ENCODE data around the gene IPO5.
"Not testable (repeated sequence)": the region's sequence is repeated elsewhere in the genome, so short reads cannot be mapped to it uniquely, and the experiment has no call there.

The IPO5 gene

DNA sequence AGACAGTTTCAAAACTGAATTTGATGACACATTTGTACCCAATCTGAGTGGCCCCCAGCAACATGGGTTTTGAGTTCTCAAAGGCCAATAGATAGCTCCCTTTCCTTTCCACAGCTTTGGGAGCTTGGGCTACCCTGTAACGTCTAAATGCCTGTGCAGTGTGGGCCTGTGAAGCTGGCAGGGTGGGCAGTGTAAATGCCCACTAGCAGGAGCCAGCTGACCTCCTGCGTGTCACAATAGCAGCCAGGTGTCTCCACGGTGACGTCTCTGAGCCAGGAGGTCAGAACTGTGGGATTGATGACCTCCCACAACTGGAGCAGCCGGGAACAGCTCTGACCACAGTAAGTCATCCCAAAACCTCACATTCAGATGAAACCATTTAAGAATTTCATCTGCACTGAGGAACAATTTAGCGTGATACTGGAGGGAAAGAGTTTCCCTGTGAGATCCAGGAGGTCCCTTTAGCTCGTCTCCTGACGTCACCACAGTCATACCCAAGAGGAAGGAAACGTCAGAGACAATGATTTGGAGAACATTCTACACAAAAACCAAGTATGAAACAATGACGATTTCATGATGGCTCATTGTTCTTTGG is at the start of gene IPO5:
IPO5 (plus strand) TSS at position 300 of the 595 bp plus-strand sequence. CDS start 23,022 bp downstream, outside the sequence.
- no peak for DNase-seq

DNA sequence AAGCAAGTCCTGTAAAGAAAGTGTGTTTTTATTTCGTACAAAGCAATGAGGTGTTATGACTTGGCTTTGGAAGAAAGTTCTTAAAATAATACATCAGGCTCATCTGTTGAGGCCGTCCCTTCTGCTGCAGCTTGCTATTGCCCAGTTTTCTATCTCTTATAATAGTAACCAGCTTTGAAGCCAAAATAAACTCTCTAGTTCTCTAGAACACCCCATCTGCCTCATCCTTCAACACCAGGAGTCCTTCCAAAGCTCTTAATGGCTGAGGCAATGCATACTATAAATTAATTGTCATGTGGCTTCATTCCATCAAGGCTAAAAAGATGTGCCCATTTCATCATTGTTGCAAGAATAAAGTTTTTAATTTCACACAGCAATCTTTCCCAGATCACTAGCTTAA is 49.4 kb upstream of the IPO5 start:
- no peak for DNase-seq

DNA sequence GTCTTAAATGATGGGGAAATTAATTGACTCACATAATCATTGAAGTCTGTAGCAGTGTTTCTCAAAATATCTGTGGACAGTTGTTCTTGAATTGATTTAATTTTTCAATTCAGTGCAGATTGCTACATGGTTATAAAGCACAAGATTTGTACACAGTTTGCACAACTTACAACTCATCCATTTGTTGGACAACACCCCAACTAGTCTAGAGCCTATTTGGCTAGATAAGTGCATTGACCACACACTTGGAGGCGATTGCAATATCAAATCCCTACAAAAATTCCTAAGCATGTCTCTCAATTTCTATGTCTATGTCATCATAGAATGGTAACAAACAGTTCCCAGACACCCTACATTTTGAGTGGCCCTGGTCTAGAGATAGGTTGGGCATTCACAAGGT is 48.0 kb upstream of the IPO5 start:
- DNase-seq, result no peak

- no peak for DNase-seq
These were observed 42.0 kb upstream of the IPO5 start for GRCh38 chr13:97911311-97912138.

GRCh38 chr13:97912139-97912535 is 41.3 kb upstream of the IPO5 start:
- DNase-seq, result no peak

DNA sequence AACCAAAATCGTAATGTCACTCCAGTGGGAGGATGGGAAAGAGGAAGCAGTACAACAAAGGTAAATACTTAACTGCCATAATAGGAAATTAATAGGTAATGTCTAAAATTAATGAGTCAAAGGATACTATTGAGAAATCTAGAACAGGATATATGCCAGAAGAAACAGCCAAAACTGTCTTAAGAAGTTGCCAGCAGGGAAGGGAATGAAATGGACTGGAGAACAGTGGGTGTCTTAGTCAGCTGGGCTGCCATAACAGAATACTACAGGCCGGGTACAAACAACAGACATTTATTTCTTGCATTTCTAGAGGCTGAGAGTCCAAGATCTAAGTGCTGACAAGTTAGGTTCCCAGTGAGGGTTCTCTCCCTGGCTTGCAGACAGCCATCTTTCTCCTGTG is 40.3 kb upstream of the IPO5 start:
- DNase-seq, result no peak

DNA sequence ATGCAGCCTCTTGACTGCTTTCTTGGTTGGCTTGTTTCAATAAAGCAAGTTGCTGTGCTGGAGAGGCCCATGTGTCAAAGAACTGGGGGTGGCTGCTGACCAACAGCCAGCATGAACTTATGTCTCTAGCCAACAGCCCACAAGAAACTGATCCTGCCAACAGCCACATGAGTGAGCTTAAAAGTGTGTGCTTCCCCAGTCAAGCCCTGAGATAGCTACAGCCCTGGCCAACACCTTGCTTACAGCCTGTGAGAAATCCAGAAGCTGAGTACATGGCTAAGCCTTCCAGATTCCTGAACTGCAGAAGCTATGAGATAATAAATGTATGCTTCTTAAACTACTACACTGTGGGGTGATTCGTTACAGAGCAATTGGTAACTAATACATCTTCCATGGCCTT is 38.9 kb upstream of the IPO5 start:
- DNase-seq, result no peak

GRCh38 chr13:97921176-97921816 is 32.2 kb upstream of the IPO5 start:
- DNase-seq, result no peak

DNA sequence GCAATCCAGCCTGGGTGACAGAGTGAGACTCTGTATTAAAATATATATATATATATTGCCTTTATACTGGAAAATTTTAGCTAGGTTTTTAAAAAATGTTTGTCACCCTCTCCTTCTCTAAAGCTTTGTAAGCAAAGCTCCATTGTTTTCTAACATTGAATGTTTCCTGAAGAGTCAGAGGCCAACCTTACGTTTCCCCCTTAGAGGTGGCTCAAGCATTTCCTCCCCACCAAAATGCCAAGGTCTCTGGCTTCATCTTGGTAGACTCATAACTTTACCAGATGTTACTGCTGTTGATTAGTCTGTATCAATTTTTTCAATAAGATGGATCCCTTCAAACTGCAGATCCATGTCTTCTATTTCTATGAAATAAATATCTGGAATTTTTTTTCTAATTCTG is 25.2 kb upstream of the IPO5 start:
- DNase-seq, result no peak

- DNase-seq, result no peak
These were observed 21.4 kb upstream of the IPO5 start for GRCh38 chr13:97932036-97932435.

GRCh38 chr13:97932647-97933046 is 20.8 kb upstream of the IPO5 start:
- no peak for DNase-seq

GRCh38 chr13:97933776-97934175 is 19.7 kb upstream of the IPO5 start:
- DNase-seq, result no peak

DNA sequence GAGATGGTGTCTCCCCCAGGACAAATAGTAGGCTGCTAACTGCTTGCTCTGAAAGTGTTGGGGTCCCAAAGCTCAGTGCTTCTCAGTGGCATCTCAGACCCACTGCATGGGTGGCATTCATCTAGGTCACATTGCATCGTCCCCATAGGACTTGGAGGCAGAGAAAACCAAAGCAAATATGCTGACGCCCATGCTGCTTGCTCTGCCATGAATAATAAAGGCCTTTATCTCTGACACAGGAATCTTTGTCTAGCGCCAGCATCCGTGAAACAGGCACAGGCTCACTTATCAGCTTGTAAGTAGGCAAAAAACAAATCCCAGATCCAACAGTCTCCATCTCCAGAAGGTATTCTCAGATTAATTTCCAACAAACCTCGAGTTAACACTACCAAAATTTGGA is 18.9 kb upstream of the IPO5 start:
- no peak for DNase-seq

DNA sequence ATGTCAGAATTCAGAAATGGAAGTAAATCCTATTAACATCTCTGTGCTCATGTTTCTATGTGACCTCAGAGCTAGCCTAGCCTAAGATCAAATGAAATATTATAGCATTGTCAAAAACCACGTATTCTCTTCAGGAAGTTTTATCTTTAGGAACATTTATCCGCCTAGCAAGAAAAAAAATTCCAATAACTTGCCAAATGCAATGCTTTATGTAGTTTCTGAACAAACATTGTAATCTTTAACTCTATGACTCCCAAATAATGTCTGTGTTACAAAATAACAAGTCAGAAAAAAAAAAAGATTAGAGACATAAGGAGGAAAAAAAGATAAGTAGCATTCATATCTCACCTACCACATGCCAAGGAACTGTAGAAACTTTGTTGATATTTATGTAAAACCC is 18.4 kb upstream of the IPO5 start:
- DNase-seq, result no peak

- DNase-seq, result no peak
These were observed 17.4 kb upstream of the IPO5 start for GRCh38 chr13:97936036-97936435.

- no peak for DNase-seq
These were observed 14.6 kb upstream of the IPO5 start for GRCh38 chr13:97938706-97939475.

- DNase-seq, result no peak
These were observed 9.0 kb upstream of the IPO5 start for GRCh38 chr13:97944396-97945029.

DNA sequence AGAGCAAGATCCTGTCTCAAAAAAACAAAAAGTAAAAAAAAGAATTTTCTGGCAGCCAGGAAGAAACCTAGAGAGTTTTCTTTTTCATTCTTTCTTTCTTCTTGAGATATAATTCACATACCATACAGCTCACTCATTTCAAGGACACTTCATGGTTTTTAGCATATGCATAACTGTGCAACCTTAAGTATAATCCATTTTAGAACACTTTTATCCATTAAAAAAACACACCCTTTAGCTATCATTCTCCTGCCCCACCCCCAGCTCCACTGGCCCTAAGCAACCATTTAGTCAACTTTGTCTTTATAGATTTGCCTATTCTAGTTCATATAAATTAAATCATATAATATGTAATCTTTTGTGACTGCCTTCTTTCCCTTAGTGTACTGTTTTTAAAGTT is 8.1 kb upstream of the IPO5 start:
- DNase-seq, result no peak

DNA sequence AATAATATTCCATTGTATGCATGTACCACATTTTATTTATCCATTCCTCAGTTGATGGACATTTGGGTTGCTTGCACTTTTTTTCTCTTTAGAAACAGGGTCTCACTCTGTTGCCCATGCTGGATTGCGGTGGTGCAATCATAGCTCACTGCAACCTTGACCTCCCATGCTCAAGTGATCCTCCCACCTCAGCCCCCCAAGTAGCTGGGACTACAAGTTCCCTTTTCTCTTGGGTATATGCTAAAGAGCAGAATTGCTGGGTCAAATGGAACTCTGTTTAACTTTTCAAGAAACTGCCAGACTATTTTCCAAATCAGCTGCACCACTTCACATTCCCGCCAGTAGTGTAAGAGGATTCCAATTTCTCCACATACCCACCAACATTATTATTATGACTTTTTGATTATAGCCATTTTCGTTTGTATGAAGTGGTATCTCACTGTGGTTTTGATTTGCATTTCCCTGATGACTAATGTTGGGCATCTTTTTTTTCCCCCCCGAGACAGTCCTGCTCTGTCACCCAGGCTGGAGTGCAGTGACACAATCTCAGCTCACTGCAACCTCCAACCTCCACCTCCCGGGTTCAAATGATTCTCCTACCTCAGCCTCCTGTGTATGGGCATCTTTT is 7.6 kb upstream of the IPO5 start:
- DNase-seq, result no peak

GRCh38 chr13:97946951-97947588 is 6.4 kb upstream of the IPO5 start:
- no peak for DNase-seq

- DNase-seq, result no peak
These were observed 5.4 kb upstream of the IPO5 start for GRCh38 chr13:97948041-97948440.

DNA sequence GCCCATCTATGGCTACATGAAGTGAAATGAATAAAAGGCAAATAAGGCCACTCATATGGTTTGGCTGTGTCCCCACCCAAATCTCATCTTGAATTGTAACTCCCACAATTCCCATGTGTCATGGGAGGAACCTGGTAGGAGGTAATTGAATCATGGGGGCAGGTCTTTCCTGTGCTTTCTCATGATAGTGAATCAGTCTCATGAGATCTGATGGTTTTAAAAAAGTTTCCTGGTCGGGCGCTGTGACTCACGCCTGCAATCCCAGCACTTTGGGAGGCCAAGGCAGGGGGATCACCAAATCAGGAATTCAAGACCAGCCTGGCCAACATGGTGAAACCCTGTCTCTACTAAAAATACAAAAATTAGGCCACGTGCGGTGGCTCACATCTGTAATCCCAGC is 4.2 kb upstream of the IPO5 start:
- not testable (repeated sequence) for DNase-seq
